C4-2B (cell line): ENCODE data around the gene TUBGCP2.

Source experiments
- ZFX ChIP-seq: fragments of 450-650 bp; IDR thresholded peaks from 2 replicates; pipeline ENCODE4 v1.6.1; 2017
- TF ChIP-seq, protein P1 (sequence below): fragments of 450-650 bp; conservative IDR thresholded peaks from 2 replicates; pipeline ENCODE4 v1.5.1; 2017; ENCODE audit warnings: mild to moderate bottlenecking

DNA sequence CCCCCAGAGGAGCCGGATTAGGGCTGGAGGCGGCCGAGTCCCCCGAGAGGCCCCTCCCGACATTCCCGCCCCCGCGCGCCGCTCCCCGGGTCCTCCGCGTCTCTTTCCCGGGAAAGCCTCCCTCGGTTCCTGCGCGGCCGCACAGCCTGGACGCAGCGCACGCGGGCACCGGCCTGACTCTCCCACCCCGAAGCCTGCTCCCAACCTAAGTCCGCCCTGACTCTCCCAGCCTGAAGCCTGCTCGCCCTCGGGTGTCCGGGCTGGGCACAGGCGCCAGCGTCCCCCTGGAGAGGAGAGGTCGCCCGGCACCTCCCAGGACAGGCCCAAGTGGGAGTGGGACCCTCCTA, 71.5 kb downstream of the TUBGCP2 start:
- TF ChIP-seq, protein P1, sequence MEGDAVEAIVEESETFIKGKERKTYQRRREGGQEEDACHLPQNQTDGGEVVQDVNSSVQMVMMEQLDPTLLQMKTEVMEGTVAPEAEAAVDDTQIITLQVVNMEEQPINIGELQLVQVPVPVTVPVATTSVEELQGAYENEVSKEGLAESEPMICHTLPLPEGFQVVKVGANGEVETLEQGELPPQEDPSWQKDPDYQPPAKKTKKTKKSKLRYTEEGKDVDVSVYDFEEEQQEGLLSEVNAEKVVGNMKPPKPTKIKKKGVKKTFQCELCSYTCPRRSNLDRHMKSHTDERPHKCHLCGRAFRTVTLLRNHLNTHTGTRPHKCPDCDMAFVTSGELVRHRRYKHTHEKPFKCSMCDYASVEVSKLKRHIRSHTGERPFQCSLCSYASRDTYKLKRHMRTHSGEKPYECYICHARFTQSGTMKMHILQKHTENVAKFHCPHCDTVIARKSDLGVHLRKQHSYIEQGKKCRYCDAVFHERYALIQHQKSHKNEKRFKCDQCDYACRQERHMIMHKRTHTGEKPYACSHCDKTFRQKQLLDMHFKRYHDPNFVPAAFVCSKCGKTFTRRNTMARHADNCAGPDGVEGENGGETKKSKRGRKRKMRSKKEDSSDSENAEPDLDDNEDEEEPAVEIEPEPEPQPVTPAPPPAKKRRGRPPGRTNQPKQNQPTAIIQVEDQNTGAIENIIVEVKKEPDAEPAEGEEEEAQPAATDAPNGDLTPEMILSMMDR = no peak
- no peak for TF ChIP-seq ZFX
